Measurements from ENCODE around the gene NGLY1.

DNA sequence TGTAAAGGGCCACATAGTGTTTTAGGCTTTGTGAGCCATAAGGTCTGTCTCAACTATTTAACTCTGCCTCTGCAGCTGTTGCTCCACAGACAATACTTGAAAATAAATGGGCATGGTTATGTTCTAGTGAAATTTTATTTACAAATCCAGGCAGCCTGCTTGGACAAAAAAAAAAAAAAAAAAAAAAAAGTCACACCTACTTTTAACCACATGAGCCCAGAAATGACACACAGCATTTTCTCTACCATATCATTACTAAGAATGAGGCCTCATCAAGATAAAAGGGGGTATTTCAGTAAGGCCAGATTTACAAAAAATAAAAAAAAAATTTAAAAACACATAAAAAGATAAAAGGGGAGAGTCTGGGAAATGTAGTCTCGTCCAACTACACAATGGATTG, 1.7 kb upstream of the NGLY1 start:
- TF ChIP-seq, protein P1, sequence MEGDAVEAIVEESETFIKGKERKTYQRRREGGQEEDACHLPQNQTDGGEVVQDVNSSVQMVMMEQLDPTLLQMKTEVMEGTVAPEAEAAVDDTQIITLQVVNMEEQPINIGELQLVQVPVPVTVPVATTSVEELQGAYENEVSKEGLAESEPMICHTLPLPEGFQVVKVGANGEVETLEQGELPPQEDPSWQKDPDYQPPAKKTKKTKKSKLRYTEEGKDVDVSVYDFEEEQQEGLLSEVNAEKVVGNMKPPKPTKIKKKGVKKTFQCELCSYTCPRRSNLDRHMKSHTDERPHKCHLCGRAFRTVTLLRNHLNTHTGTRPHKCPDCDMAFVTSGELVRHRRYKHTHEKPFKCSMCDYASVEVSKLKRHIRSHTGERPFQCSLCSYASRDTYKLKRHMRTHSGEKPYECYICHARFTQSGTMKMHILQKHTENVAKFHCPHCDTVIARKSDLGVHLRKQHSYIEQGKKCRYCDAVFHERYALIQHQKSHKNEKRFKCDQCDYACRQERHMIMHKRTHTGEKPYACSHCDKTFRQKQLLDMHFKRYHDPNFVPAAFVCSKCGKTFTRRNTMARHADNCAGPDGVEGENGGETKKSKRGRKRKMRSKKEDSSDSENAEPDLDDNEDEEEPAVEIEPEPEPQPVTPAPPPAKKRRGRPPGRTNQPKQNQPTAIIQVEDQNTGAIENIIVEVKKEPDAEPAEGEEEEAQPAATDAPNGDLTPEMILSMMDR (IDR thresholded peaks at IDR 0.05): no peak
- TF ChIP-seq ZFX (IDR thresholded peaks at IDR 0.05; ENCODE audit: borderline replicate concordance): no peak
